Right lobe of liver (tissue), 6 donors: ENCODE results near the gene KIRREL3. TPM values are rescaled to one million over a fixed set of nuclear protein-coding genes. Genes with fewer than 3 reads are reported as not detected.

Source experiments
- ATAC-seq, 4 donors: fragments of 200-7000 bp; cut with Tn5 transposase; one replicate each; pipeline ENCODE4 v1.9.1; 2020; ENCODE audit warnings: mild to moderate bottlenecking in 4 of 4, moderate library complexity in 4 of 4
- DNase-seq, 3 donors: peaks; one replicate each; pipeline ENCODE4 v3.0.0-alpha.2; 2020
- H3K27ac ChIP-seq, 3 donors: fragments of 200-600 bp; one replicate each; pipeline ENCODE4 v1.8.0; 2022
- H3K27me3 ChIP-seq, 2 donors: fragments of 200-600 bp; one replicate each; pipeline ENCODE4 v1.8.0; 2022
- H3K36me3 ChIP-seq, 4 donors: fragments of 200-600 bp; sonication (generic) in 1 of 4; one replicate each; pipeline versions ENCODE4 v1.5.1 to v1.8.0; 2017 to 2022; ENCODE audit warnings: control low read depth in 1 of 4
- H3K4me1 ChIP-seq, 4 donors: fragments of 200-600 bp; sonication (generic) in 1 of 4; one replicate each; pipeline versions ENCODE4 v1.5.1 to v1.8.0; 2017 to 2022; ENCODE audit warnings: control low read depth in 1 of 4
- H3K4me3 ChIP-seq, 3 donors: fragments of 200-600 bp; one replicate each; pipeline ENCODE4 v1.8.0; 2022
- H3K9me3 ChIP-seq, 4 donors: fragments of 200-600 bp; sonication (generic) in 1 of 4; one replicate each; pipeline versions ENCODE4 v1.5.1 to v1.8.0; 2017 to 2022; ENCODE audit warnings: control low read depth in 1 of 4
- CTCF ChIP-seq, 4 donors: fragments of 200-600 bp in 3 of 4; fragments of 450-650 bp in 1 of 4; IDR thresholded peaks; one replicate each; pipeline versions ENCODE4 v1.5.1 to v1.8.0; 2016 to 2022; ENCODE audit warnings: antibody characterized with exemption in 4 of 4, mild to moderate bottlenecking in 2 of 4
- POLR2A ChIP-seq: fragments of 450-650 bp; IDR thresholded peaks from one replicate; pipeline ENCODE4 v1.6.1; 2017; ENCODE audit warnings: antibody characterized with exemption, mild to moderate bottlenecking
- WGBS: methylation state at CpG from one replicate; pipeline ENCODE4 v1.1.6; 2018; ENCODE audit warnings: low coverage, low lambda C conversion rate; ENCODE audit not compliant: insufficient coverage; ENCODE audit errors: missing lambda C conversion rate; 5-methylcytosine and 5-hydroxymethylcytosine counted together
- intact Hi-C, 2 donors: fragments of 100-400 bp; cut with DNase I; formaldehyde crosslinking; loops; one replicate each; pipeline versions ENCODE4 v1.11.2 to v1.14.1; 2022
- total RNA-seq, 6 experiments: library from RNA; depleted of rRNA in 2 of 6; stranded (reverse); fragments of >200 nt in 2 of 6; fragmentation: NEBNext Ultra II Directional in 3 of 6; extraction: Animal tissue kit (Norgen Biotek cat#: 25700) in 3 of 6; gene quantifications; one replicate each; pipeline versions ENCODE4 v1.1.0 to v1.2.4, GENCODE V29; 2016 to 2023
- donor health status: DM: no; HTN: yes; CAD: no.
- donor health status: DM: no; HTN: no; CAD: no.
- donor health status: DM: no; HTN: no; CAD: no.
- donor health status: DM: no; HTN: yes; CAD: no.
- donor health status: DM: no; HTN: yes; CAD: no.

Gene KIRREL3
- total RNA-seq, 6 experiments from 2014 or later: not detected

DNA sequence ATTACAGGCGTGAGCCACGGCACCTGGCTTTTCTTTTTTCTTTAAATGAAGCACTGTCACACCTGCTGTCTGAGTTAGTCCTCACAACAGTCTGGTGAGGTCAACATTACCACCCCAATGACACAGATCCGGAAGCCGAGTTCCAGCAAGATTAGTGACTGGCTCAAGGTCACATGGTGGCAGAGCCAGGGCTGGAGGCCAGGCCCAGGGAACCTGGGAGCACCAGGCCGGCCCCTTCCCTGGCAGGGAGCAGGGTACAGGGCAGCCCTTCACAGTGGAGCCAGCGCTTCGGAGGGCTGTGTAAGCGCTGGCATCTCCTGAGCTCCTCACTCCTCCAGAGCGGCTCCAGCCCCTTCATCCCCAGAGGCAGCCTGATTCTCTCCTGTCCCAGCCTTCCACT, 526.4 kb downstream of the KIRREL3 start:
- intact Hi-C loops: loop anchor here in 1 of 2 donors (10.0 kb wide), 1 partner anchor 159 kb away; no protein-coding TSS in a partner anchor
- WGBS: 29% methylated on average over 1 of the region's 9 CpGs

DNA sequence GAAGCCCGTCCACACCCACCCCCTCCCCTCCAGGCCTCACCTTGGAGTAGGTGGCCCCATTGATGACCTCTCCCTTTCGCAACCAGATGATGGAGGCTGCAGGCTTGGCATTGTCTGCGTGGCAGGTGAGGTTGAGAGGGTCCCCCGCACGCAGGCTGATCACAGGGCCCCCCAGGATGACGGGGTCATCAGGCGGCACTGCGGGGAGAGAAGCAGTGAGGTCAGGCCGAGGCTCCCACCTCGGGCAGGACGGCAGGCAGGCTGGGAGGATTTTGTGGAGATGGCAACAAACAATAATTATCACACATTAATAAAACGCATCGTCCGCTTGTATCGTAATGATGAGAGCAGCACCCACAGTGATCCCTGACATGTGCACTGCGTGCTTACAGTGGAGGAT, 527.3 kb downstream of the KIRREL3 start:
- WGBS: 82% methylated on average over 8 of the region's 16 CpGs
- no peak for DNase-seq
- no peaks in the 10 kb centered on the region for H3K36me3 ChIP-seq
- no peaks in the 10 kb centered on the region for H3K9me3 ChIP-seq
- no peak overlapping the region for H3K27ac ChIP-seq
- intact Hi-C loops: loop anchor here in 1 of 2 donors (10.0 kb wide), 1 partner anchor 158 kb away; no protein-coding TSS in a partner anchor
- no peaks in the 10 kb centered on the region for H3K4me1 ChIP-seq
- TF ChIP-seq CTCF (IDR thresholded peaks at IDR 0.05) (no peak), POLR2A (no peak)
- H3K27me3 ChIP-seq: no peaks in the 10 kb centered on the region
- no peak for ATAC-seq
- no peak overlapping the region for H3K4me3 ChIP-seq

More for the DNA sequence above, 526.4 kb downstream of the KIRREL3 start:
- no peaks in the 10 kb centered on the region for H3K9me3 ChIP-seq
- no peak for DNase-seq
- ATAC-seq: peak in 1 of 4 donors; percentile 43
- H3K4me3 ChIP-seq: no peak overlapping the region
- no peaks in the 10 kb centered on the region for H3K4me1 ChIP-seq
- no peaks in the 10 kb centered on the region for H3K27me3 ChIP-seq
- no peak for TF ChIP-seq CTCF (IDR thresholded peaks at IDR 0.05)
- no peak for TF ChIP-seq POLR2A
- no peak overlapping the region for H3K27ac ChIP-seq
- no peaks in the 10 kb centered on the region for H3K36me3 ChIP-seq

- intact Hi-C loops: no loop called here
- no peak for TF ChIP-seq CTCF (IDR thresholded peaks at IDR 0.05)
- no peak for TF ChIP-seq POLR2A
- 80% methylated on average over 1 of the region's 7 CpGs for WGBS
- ATAC-seq (peak in 2 of 4 donors; percentile 35 to 43), DNase-seq (no peak)
- H3K27me3 ChIP-seq: no peaks in the 10 kb centered on the region
- no peak overlapping the region for H3K27ac ChIP-seq
- no peaks in the 10 kb centered on the region for H3K4me1 ChIP-seq
- no peaks in the 10 kb centered on the region for H3K36me3 ChIP-seq
- H3K4me3 ChIP-seq: no peak overlapping the region
- H3K9me3 ChIP-seq: no peaks in the 10 kb centered on the region
Measured at GRCh38 chr11:126469311-126469710, 531.3 kb downstream of the KIRREL3 start.

DNA sequence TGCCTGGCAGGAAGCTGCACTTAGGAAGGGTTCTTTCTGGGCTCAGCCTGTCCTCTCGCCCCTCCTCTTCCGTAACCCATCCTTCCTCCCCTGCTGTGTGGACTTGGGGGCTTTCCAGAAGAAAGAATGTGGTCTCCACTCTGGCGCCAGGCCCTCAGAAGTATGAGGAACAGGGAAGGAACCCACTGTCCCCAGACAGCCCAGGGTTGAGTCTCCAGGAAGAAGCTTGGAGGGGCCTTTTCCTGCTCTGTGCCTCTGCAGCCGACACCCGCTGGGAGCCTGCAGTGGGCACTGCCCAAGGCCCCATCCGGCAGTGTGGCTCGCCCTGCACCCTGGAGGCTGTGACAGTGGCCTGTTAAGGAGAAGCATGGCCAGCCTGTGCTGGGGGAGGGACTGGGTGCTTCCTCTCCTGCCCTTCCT, 532.5 kb downstream of the KIRREL3 start:
- H3K36me3 ChIP-seq: no peaks in the 10 kb centered on the region
- H3K27ac ChIP-seq: no peak overlapping the region
- 32% methylated on average over 5 of the region's 7 CpGs for WGBS
- ATAC-seq: peak; percentile 49 to 77 (median 69)
- no peak for TF ChIP-seq CTCF (IDR thresholded peaks at IDR 0.05)
- TF ChIP-seq POLR2A: no peak
- H3K4me1 ChIP-seq: no peaks in the 10 kb centered on the region
- no peak overlapping the region for H3K4me3 ChIP-seq
- H3K9me3 ChIP-seq: no peaks in the 10 kb centered on the region
- intact Hi-C loops: no loop called here
- peak in 2 of 3 donors; percentile 53 to 65 for DNase-seq
- no peaks in the 10 kb centered on the region for H3K27me3 ChIP-seq

DNA sequence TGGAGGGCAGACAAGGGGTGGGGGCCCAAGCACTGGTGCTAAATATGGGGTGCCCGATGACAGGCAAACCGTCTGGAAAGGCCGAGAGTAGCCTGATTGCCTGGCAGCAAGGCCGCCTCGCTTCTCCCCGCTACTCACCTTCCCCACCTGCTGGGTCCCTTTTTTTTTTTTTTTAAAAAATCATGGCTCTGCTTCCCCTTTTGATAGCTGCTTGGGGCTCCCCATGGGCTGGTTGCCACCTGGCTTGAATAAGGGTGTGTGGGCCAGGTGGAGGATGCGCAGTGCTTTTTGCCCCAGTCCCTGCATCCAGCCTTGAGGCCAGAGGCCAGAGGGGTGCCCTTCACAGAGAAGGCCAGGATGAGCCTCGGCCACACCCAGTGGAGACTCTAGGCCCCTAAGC, 533.1 kb downstream of the KIRREL3 start:
- intact Hi-C loops: no loop called here
- H3K9me3 ChIP-seq: no peaks in the 10 kb centered on the region
- no peak overlapping the region for H3K4me3 ChIP-seq
- DNase-seq (no peak), ATAC-seq (no peak)
- 85% methylated on average over 6 of the region's 8 CpGs for WGBS
- H3K27ac ChIP-seq: no peak overlapping the region
- H3K27me3 ChIP-seq: no peaks in the 10 kb centered on the region
- no peaks in the 10 kb centered on the region for H3K36me3 ChIP-seq
- H3K4me1 ChIP-seq: no peaks in the 10 kb centered on the region
- no peak for TF ChIP-seq CTCF (IDR thresholded peaks at IDR 0.05)
- no peak for TF ChIP-seq POLR2A
